ENCODE results near the gene ZNF134. TPM values are rescaled to one million over a fixed set of nuclear protein-coding genes. Genes with fewer than 3 reads are reported as not detected.
A peak's percentile ranks its signal among the peaks of the same experiment; 100 is the strongest.

ZNF134 gene
- total RNA-seq, 4 donors from 2014 or later = 7.5 to 14.9 (median 10.4) TPM

DNA sequence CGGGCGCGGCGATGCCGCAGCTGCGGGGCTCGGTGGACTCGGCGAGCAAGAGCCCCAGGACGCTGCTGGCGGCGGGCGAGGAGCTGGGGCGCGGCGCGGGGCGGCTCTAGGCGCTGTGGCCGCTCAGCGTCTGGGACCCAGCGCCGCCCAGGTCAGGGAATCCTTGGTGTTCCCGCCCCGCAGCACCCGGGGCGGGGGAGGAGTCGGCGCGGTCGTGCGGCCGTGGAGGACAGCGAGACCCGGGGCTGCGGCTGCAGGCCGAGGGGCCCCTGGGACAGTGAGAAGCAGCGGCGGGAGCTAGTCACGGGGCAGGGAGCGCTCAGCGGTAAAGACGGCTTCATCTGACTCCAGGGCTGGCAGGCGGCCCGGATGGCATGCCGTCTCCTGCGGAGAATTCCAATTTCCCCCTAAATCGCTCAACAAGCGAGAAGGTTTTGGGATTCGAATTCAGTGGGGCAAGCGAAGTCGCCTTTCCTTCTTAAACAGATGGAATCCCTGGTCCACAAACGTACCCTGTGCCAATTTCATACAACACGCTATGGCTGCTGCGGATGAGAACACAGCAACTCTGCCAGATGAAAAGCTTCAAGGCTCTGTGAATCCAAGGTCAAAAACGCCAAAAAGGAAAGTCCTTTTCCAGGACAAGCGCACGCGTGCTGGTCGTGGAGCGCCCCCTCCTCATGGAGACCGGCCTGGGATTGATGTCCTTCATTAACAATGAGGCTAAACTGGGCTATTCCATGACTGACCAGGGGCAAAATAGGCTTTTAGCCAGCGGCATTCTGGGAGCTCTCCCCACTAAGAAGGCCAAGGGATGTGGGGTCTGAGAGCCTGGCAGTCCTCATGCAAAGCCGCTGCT, 50.5 kb downstream of the ZNF134 start:
- Histone ChIP-seq H3K9me3 (no peaks in the 10 kb centered on the region), H3K4me1 (peaks cover 0 to 23% (median 8%) of the 10 kb centered on the region in 3 donors), H3K36me3 (no peaks in the 10 kb centered on the region), H3K27me3 (peaks cover 0 to 40% (median 0%) of the 10 kb centered on the region in 4 donors), H3K4me3 (peak overlapping the region; percentile 40 to 77 (median 50)), H3K27ac (peak overlapping the region; percentile 28 to 80 (median 67))
- DNase-seq = no peak
- WGBS, 2 donors = 3 to 4% methylated on average over 30 to 37 of the region's 64 CpGs
- intact Hi-C loops (cut with DNase I) = no loop called here
- TF ChIP-seq POLR2A (IDR thresholded peaks at IDR 0.05) = no peak
- TF ChIP-seq CTCF (IDR thresholded peaks at IDR 0.05) = no peak

DNA sequence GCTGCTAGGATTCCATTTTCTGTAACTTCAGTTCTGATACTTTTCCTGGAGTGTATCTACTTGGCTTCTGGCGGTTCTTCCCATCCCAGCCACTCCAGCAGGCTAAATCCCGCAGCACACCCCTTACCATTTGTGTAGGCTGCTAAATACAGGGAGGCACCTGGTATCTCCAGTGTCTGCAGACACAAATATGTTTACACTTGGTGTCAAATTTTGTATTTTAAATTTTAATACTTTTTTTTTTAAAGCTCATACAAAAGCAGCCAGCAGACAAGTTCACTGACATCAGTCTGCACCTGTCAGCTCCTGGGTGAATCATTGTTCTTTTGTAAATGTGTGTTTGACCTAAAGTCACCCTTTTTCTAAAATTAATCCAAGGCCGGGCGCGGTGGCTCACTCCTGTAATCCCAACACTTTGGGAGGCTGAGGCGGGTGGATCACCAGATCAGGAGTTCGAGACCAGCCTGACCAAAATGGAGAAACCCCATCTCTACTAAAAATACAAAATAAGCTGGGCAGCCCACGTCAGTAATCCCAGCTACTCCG, 51.3 kb downstream of the ZNF134 start:
- no peaks in the 10 kb centered on the region for H3K9me3 ChIP-seq
- no peak for TF ChIP-seq CTCF (IDR thresholded peaks at IDR 0.05)
- no peak for TF ChIP-seq POLR2A (IDR thresholded peaks at IDR 0.05)
- no peak for DNase-seq
- H3K27ac ChIP-seq = no peak overlapping the region
- intact Hi-C loops (cut with DNase I) = no loop called here
- H3K27me3 ChIP-seq = peaks cover 0 to 33% (median 0%) of the 10 kb centered on the region in 4 donors
- peaks cover 0 to 23% (median 8%) of the 10 kb centered on the region in 3 donors for H3K4me1 ChIP-seq
- no peaks in the 10 kb centered on the region for H3K36me3 ChIP-seq
- WGBS, 2 donors = 57 to 59% methylated on average over 8 of the region's 9 CpGs
- peak overlapping the region in 2 of 4 donors; percentile 42 to 59 for H3K4me3 ChIP-seq

DNA sequence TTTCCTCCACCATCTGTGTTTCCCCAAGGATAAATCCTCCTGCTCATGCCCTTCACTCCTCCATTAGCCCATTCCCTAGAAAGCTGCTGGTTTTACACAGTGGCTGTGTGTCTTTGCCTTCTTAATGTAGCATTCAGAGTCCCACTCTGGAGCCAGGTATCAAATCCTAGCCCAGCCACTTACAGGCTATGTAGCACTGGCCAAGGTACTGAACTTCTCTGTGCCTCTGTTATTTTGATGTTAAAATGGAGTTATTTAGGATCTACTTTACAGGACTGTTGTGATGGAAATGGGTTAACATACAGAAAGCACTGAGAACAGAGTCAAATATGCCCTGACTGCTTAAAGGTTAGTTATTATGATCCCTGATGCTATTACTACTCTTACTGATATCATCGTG, 53.2 kb downstream of the ZNF134 start:
- Histone ChIP-seq H3K4me3 (no peak overlapping the region), H3K36me3 (no peaks in the 10 kb centered on the region), H3K27me3 (peaks cover 0 to 29% (median 0%) of the 10 kb centered on the region in 4 donors), H3K4me1 (peaks cover 0 to 23% (median 8%) of the 10 kb centered on the region in 3 donors), H3K27ac (no peak overlapping the region), H3K9me3 (no peaks in the 10 kb centered on the region)
- WGBS, 2 donors = 67 to 92% methylated on average over 1 of the region's 1 CpG
- intact Hi-C loops (cut with DNase I) = no loop called here
- TF ChIP-seq CTCF (IDR thresholded peaks at IDR 0.05) (no peak), POLR2A (IDR thresholded peaks at IDR 0.05) (no peak)
- no peak for DNase-seq

GRCh38 chr19:57668635-57669034, 54.6 kb downstream of the ZNF134 start, which contains the start of gene ZSCAN4:
Gene ZSCAN4 (plus strand): TSS chr19:57668935. CDS start chr19:57676146, 7,211 bp downstream.
- DNase-seq = no peak
- WGBS, 2 donors = 84 to 97% methylated on average over 2 of the region's 2 CpGs
- no peaks in the 10 kb centered on the region for H3K9me3 ChIP-seq

More at GRCh38 chr19:57668635-57669034, 54.6 kb downstream of the ZNF134 start, which contains the start of gene ZSCAN4:
- Histone ChIP-seq H3K4me1 (peaks cover 0 to 22% (median 7%) of the 10 kb centered on the region in 3 donors), H3K4me3 (no peak within 1 kb of the TSS), H3K27me3 (peaks cover 0 to 18% (median 0%) of the 10 kb centered on the region in 4 donors), H3K36me3 (no peaks in the 10 kb centered on the region), H3K27ac (no peak within 1 kb of the TSS)
- intact Hi-C loops (cut with DNase I) = no loop called here
- TF ChIP-seq CTCF (IDR thresholded peaks at IDR 0.05) (no peak), POLR2A (IDR thresholded peaks at IDR 0.05) (no peak)
